AG04450 (cell line): ENCODE results near the gene UGCG. TPM values are rescaled to one million over a fixed set of nuclear protein-coding genes. Genes with fewer than 3 reads are reported as not detected.
"Not testable (repeated sequence)": the region's sequence is repeated elsewhere in the genome, so short reads cannot be mapped to it uniquely, and the experiment has no call there.

ENCODE experiments used
- CTCF ChIA-PET: fragments of 300-600, 350-600 bp; formaldehyde crosslinking; extraction: SDS; loops from one replicate; lab custom pipeline; 2022; ENCODE audit warnings: antibody characterized with exemption, inconsistent platforms; lab: Charles Lee
- POLR2A ChIA-PET: fragments of 350-600 bp; formaldehyde crosslinking; extraction: SDS; loops from one replicate; lab custom pipeline; 2021; ENCODE audit warnings: antibody characterized with exemption, inconsistent platforms; lab: Yijun Ruan, JAX
- DNase-seq: peaks from one replicate; pipeline ENCODE4 v3.0.0-alpha.2; 2011; ENCODE audit warnings: low read depth, low spot score
- H3K27ac ChIP-seq: one replicate; pipeline ENCODE4 v1.5.1; 2012; ENCODE audit warnings: low read depth, low read length, control low read depth
- H3K27me3 ChIP-seq: one replicate; pipeline ENCODE4 v1.6.0; 2012; ENCODE audit warnings: low read length; ENCODE audit not compliant: control insufficient read depth, insufficient read depth
- H3K4me3 ChIP-seq: 2 replicates; pipeline ENCODE4 v1.5.1; 2011; ENCODE audit warnings: mild to moderate bottlenecking, low read depth, low read length, control low read depth
- H3K9me3 ChIP-seq: 2 replicates; pipeline ENCODE4 v1.5.1; 2012; ENCODE audit warnings: low read length; ENCODE audit not compliant: control insufficient read depth, insufficient read depth
- CTCF ChIP-seq: IDR thresholded peaks from 2 replicates; pipeline ENCODE4 v1.5.1; 2011; ENCODE audit warnings: low read depth, low read length, control low read depth, inconsistent platforms
- polyA plus RNA-seq: library from polyadenylated mRNA; depleted of rRNA; stranded (reverse); fragments of >200 nt; gene quantifications from 2 replicates; pipeline ENCODE4 v1.2.3, GENCODE V29; 2011

Gene UGCG
- polyA plus RNA-seq, 1 experiment = 149 TPM

- H3K4me3 ChIP-seq = peak overlapping the region; percentile 91
- H3K27me3 ChIP-seq = no peaks in the 10 kb centered on the region
- peak overlapping the region; percentile 75 for H3K27ac ChIP-seq
- DNase-seq = no peak
- H3K9me3 ChIP-seq = no peaks in the 10 kb centered on the region; the same call in 1 of the 2 replicates
- POLR2A ChIA-PET = interaction anchor here (0.7 kb wide), 1 partner anchor 795 kb away, joined by 3 read pairs; no protein-coding TSS in a partner anchor
- CTCF ChIA-PET = interaction anchor here (1.1 kb wide), 1 partner anchor 174 kb away, joined by 5 read pairs; no protein-coding TSS in a partner anchor
- no peak for TF ChIP-seq CTCF
Observed at GRCh38 chr9:111900151-111900857, 3.7 kb downstream of the UGCG start.

- no peaks in the 10 kb centered on the region for H3K27me3 ChIP-seq
- no peak for TF ChIP-seq CTCF
- POLR2A ChIA-PET = interaction anchor here (0.7 kb wide), 1 partner anchor 165 kb away, joined by 3 read pairs; no protein-coding TSS in a partner anchor
- H3K4me3 ChIP-seq = peak overlapping the region; percentile 91
- H3K9me3 ChIP-seq = no peaks in the 10 kb centered on the region; the same call in 1 of the 2 replicates
- no peak for DNase-seq
- CTCF ChIA-PET = interaction anchor here (2.1 kb wide), 1 partner anchor 174 kb away, joined by 9 read pairs; no protein-coding TSS in a partner anchor
- H3K27ac ChIP-seq = no peak overlapping the region
Observed at GRCh38 chr9:111900858-111901612, 4.4 kb downstream of the UGCG start.

DNA sequence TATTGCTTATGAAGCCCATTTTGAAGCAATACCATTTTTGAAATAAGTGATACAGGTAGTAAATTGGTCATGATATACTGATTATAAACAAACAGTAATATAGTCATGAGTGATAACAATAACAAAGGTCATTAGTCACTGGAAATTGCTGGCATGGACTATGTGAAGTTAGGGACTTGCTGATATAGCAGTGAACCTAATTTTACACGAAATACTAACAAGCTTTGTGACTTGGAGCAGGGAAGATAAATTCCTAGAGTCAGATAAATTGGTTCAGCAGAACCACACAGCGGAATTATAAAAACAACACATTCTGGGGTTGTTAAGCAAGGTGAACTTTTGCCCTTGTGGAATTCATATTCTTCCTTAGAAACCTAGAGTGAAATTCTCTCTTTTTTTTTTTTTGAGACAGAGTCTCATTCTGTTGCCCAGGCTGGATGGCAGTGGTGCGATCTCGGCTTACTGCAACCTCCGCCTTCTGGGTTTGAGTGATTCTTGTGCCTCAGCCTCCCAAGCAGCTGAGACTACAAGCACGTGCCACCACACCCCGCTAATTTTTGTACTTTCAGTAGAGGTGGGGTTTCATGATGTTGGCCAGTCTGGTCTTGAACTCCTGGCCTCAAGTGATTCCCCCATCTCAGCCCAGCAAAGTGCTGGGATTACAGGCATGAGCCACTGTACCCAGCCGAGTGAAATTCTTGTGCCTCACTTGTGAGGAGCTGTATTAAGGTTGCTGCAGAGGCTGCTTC is 6.0 kb downstream of the UGCG start:
- no peak for TF ChIP-seq CTCF
- ChIA-PET CTCF (interaction anchor here (2.1 kb wide), 1 partner anchor 172 kb away, joined by 9 read pairs; no protein-coding TSS in a partner anchor), POLR2A (interaction anchor here (0.9 kb wide), 1 partner anchor 172 kb away, joined by 6 read pairs; no protein-coding TSS in a partner anchor)

GRCh38 chr9:111903535-111903934 is 6.9 kb downstream of the UGCG start:
- H3K27me3 ChIP-seq, POLR2A ChIA-PET, H3K27ac ChIP-seq, H3K4me3 ChIP-seq, H3K9me3 ChIP-seq, CTCF ChIA-PET, DNase-seq: not testable (repeated sequence)

More for the DNA sequence above, 6.0 kb downstream of the UGCG start:
- no peak for DNase-seq
- Histone ChIP-seq H3K4me3 (peak overlapping the region; percentile 91), H3K27ac (peak overlapping the region; percentile 49), H3K9me3 (no peaks in the 10 kb centered on the region), H3K27me3 (no peaks in the 10 kb centered on the region)

DNA sequence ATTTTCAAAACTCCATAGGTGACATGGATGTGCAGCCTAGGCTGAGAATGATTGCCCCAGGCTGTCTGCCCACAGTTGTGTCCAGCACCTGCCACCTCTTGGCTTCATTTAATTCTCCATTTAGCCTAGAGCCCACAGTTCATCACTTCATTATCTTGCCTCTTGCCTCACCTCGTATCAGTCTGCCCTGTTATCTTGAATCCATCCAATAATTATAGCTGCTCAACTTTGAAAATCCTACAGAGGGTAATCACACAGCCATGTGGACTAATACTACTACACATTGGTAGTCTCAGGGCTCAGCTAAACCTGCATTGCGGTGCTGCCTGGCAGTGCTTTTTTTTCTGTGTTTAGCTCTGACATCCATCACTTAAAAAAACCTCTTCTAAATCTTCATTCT is 7.4 kb downstream of the UGCG start:
- no peaks in the 10 kb centered on the region for H3K9me3 ChIP-seq
- no peak for TF ChIP-seq CTCF
- no peak overlapping the region for H3K27ac ChIP-seq
- POLR2A ChIA-PET = interaction anchor here (0.7 kb wide), 1 partner anchor 171 kb away, joined by 7 read pairs; no protein-coding TSS in a partner anchor
- H3K27me3 ChIP-seq = no peaks in the 10 kb centered on the region
- no peak overlapping the region for H3K4me3 ChIP-seq
- DNase-seq = no peak
- CTCF ChIA-PET = interaction anchor here (0.6 kb wide), 1 partner anchor 170 kb away, joined by 3 read pairs; no protein-coding TSS in a partner anchor
